Endothelial cell of umbilical vein (primary cell): ENCODE results near the gene RNASET2.

ENCODE experiments used
- JUN ChIP-seq: IDR thresholded peaks from 2 replicates; pipeline ENCODE4 v1.6.1; 2011; ENCODE audit warnings: borderline replicate concordance, low read depth; ENCODE audit not compliant: insufficient read length, insufficient read depth
- MAX ChIP-seq: IDR thresholded peaks from 2 replicates; pipeline ENCODE4 v1.6.1; 2011; ENCODE audit not compliant: insufficient read depth, insufficient read length
- POLR2A ChIP-seq: IDR thresholded peaks from 2 replicates; pipeline ENCODE4 v1.6.1; 2012; ENCODE audit warnings: low read depth, mild to moderate bottlenecking, control low read depth, low read length

- no peak for TF ChIP-seq JUN
- no peak for TF ChIP-seq MAX
- no peak for TF ChIP-seq POLR2A
Observed at GRCh38 chr6:166971271-166971670, 14.9 kb upstream of the RNASET2 start.
